Daoy (cell line): ENCODE measurements around the gene P2RY8. TPM values are rescaled to one million over a fixed set of nuclear protein-coding genes. Genes with fewer than 3 reads are reported as not detected.
"Not testable (repeated sequence)": the region's sequence is repeated elsewhere in the genome, so short reads cannot be mapped to it uniquely, and the experiment has no call there.

Experiments used
- DNase-seq: peaks from one replicate; pipeline ENCODE4 v3.0.0-alpha.2; 2015; ENCODE audit warnings: low read depth
- total RNA-seq: library from RNA; depleted of rRNA; stranded (reverse); fragments of >200 nt; shearing (Covaris generic); gene quantifications from 2 replicates; pipeline ENCODE4 v1.2.3, GENCODE V29; 2014

Gene P2RY8
- total RNA-seq, 1 experiment from 2014 or later, result 0.11 TPM

DNA sequence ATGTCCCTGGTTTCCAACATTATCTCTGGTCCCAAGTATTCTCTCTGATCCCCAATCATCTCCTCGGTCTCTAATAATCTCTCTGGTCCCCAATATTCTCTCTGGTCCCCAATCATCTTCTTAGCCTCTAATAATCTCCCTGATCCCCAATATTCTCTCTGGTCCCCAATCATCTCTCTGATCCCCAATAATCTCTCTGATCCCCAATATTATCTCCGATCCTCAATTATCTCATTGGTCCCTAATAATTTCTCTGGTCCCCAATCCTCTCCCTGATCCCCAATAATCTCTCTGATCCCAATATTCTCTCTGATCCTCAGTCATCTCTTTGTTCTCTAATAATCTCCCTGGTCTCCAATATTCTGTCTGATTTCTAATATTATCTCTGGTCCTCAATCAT is 16.6 kb downstream of the P2RY8 start:
- DNase-seq, result no peak

GRCh38 chrX:1519022-1519497 is 17.9 kb downstream of the P2RY8 start:
- no peak for DNase-seq

DNA sequence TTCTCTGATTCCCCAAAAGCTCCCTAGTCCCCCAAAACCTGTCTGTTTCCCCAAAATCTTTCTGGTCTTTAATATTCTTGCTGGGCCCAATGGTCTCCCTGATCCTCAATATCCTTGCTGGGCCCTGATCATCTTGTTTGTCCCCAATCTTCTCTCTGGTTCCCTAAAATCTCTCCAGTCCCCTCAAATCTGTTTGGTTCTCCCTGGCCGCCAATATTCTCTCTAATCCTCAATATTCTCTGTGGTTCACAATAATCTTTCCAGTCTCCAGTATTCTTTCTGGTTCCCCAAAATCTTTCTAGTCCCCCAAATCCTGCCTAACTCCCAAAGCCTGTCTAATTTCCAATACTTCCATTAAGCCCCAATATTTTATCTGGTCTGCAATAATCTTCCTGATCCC is 18.5 kb downstream of the P2RY8 start:
- DNase-seq, result no peak

DNA sequence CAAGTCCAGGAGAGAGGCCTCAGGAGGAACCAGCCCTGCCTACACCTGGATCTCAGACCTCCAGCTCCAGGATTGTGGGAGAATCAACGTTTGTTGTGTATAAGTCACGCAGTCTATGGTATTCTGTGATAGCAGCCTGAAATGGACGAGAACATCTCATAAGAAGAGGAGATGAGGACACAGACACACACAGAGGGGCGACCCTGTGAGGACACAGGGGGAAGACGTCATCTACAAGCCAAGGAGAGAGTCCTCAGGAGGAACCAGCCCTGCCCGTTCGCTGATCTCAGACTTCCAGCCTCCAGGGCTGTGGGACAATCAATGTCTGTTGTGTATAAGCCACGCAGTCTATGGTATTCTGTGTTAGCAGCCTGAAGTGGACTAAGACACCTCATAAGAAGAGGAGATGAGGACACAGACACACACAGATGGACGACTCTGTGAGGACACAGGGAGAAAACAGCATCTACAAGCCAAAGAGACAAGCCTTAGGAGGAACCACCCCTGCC is 20.3 kb downstream of the P2RY8 start:
- no peak for DNase-seq

- DNase-seq, result no peak
These were observed 25.2 kb downstream of the P2RY8 start for GRCh38 chrX:1511829-1512228.

DNA sequence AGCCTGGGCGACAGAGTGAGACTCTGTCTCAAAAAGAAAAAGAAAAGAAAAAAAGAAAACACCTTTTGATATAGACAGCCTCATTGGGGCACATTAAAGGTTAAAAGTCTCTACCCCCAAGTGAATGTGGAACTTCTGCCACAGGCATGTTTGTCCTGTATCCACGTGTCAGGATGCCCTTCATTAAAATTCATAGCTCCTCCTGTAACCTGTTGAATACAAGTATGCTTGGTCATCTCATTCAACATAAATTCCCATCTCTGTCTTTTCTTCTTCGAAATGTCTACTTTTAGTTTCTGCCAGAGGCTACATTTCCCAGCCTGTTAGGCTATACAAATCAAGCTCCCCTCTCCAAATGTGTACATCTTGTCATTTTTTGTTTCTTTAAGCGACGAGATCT is 25.8 kb downstream of the P2RY8 start:
- DNase-seq, result no peak

DNA sequence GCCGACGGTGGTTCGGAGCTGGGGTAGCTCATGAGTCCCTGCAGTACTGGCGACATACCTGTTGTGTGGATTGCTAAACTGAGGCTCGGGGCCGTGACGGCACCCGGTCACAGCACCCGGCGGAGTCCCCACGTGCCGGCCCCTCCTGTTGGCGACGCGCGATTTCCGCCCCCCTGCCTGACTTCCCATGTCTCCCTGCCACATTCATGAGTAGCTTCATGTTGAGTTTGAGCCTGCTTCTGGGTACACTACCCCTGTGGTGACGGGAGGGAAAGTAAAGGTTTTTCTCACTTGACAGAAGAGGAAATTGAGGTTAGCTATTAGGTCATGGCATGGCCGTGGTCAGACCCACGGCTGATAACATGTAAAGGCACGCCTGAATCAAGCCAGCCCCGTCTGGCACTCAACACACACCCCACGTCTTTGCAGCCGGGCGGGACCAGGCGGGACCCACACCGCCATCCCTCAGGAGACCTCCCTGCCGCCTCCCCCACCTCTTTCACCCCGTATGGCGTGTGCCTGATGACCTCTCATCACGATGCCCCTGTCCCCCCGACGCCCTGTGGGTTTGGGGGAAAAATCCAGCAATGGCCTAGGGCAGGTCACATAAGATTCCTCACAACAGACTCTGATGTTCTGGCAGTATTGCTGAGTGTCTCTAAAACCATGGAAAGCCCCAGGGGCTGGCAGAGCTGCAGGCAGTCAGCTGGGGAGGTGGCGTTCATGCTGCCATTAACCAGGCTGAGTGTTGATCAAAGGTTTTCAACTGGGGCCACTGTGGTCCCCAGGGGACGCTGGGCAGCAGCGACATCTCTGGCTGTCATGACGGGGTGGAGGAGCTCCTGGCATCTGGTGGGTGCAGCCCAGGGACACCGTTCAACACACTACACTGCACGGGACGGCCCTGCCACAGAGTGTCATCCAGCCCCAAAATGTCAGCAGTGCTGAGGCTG is 29.2 kb downstream of the P2RY8 start:
- DNase-seq, result no peak

DNA sequence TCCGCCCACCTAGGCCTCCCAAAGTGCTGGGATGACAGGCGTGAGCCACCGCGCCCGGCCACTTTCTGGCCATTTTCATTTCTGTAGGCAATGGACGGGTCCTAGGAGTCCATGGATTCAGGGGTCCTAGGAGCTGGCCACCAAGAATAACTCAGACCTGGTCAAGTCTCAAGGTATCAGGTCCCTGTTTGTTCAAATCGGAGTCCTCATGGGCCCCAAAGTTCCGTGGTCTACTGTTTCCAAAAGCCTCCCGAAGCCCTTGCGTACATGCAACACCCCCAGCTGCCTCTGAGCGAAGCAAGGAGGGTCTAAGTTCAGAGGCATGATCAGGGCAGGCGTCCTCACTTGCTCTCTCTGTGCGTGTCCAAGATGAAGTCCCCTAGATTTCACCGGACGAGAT is 30.1 kb downstream of the P2RY8 start:
- DNase-seq, result no peak

GRCh38 chrX:1502853-1503252 is 34.1 kb downstream of the P2RY8 start:
- DNase-seq, result no peak

DNA sequence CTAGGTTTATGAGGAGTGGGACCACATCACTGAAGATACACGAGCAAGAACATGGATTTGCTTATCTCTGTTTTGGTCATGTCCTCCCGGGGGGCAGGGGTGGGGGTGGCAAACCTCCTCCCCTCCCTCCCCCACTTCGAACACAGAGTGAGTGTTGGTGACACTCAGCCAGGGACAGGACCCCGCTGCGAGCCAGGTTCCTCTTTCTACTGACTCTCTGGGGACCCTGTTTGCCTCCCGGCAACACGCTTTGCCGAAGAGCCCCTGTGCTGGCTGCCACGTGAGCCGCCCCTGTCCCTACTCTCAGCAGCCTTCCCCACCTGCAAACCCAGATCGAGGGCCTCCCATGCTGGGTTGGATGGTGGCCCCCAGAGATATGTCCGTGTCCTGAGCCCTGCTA is 34.7 kb downstream of the P2RY8 start:
- no peak for DNase-seq

DNA sequence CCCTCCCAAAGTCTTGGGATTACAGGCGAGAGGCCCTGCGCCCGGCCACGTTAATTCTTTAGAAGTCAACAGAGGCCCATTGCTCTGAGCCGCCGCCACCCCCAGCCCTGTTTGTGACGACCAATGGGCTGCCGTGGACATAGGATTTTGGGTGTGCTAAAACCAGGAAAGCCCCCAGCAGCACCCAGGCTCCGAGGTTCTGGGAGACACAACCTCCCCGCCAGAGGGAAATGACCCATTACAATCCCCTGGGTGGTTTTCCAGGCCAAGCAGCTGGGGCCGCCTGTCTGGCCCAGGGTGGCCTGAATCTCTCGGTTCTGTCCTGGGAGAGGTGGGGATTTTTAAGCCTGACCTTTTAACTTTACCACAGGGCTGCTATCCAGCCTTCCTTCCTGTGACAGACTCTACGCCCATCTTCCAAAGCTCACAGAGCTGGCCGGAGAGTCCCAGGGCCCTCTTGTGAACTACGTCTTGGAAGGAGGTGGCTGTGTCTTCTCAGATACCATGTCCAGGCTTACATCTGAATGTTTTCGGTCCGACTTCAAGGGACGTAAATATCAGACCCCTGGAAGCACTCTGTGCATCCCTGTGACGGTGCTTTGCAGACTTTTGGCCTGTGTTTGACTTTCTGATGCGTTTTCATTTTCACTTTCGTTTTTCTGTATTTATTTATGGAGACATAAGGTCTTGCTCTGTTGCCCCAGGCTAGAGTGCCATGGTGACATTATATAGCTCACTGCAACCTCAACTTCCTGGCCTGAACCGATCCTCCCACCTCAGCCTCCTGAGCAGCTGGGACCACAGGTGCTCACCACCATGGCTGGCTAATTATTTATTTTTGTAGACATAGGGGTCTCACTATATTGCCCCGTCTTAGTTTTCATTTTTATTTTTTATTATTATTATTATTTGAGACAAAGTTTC is 36.0 kb downstream of the P2RY8 start:
- DNase-seq, result peak; percentile 23

DNA sequence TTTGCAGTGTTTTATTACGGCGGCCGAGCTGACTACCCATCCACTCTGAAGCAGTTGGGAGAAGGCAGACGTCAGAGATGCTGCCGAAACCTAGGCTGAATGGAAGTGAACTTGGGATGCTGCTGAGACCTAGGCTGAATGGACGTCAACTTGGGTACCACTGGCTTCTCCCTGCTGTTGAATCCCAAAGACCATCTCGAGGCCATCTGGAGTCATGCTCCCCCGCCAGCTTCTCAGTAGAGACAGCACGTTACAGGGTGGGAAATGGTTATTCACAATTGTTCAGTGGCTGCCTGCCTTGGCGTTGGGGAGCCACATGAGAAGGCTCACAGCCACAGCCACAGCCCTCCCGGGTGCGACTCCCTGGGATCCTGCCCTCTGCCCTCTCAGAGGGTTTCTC is 40.9 kb downstream of the P2RY8 start:
- no peak for DNase-seq

DNA sequence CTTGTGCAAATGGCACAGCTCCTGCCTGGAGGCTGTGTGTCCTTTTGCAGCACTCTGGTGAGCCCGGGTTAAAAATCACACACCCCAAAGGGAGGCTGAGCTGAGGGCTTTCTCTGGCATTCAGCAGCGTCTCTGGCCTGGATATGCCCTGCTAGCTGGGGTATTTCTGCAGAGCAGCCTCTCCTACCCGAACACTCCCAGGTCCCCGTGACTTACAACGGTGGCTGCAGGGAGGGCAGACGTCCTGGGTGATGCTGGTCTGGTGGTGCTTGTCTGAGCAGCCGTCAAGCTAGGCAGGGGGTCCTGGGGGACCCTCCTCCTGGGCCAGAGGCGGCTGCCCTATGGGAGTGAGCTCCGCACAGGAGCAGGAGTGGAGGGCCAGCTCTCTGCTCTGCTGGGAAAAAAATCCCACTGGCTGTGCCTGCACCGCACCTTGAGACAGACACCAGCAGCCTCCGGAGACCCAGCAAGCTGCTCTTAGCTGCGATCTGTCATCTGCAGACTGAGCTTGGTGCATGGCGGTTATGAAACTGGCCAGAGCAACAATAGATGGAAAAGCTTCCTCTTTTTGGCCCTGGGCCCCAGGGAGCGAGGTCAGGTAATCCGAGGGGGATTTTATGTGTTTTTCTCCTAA is 43.0 kb downstream of the P2RY8 start:
- DNase-seq, result no peak

DNA sequence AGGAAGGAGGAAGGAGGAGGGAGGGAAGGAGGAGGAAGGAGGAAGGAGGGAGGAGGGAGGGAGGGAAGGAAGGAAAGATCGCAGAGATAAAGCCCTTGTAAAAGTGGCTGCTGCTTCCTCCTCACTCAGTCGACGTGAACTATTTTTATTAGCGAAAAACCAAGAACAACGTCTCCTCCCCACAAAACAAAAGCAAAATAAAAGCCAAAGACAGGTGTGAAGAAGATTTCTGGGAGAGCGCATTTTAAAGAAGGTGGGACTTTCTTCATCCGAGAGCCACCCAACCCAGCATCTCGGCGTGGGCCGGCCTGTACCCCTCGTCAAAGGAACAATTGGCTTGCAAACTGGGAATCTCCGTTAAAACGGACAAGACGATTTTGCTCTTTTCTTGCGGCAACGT is 43.6 kb downstream of the P2RY8 start:
- DNase-seq, result no peak

- DNase-seq, result no peak
These were observed 44.5 kb downstream of the P2RY8 start for GRCh38 chrX:1492421-1493012.

DNA sequence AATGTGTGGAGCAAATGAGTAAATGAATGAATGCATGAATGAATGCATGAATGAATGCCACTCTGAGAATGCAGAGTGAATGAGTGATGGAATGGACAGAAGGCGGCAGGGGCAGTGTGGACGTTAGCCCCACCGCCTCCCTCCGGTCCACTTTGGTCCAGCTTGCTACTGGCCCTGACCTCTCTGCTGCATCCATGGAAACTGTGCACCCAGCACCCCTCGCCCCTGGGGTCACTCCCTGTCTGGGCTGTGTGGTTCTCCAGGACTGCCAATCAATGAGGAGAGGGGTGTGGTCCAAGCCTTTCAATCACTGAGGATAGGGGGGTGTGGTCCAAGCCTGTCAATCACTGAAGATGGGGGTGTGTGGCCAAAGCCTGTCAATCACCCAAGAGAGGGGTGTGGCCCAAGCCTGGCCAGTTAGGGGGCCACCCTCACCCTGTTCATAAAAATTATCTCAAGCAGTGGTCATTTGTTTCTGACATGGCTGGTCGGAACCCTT is 45.1 kb downstream of the P2RY8 start:
- peak; percentile 23 for DNase-seq

DNA sequence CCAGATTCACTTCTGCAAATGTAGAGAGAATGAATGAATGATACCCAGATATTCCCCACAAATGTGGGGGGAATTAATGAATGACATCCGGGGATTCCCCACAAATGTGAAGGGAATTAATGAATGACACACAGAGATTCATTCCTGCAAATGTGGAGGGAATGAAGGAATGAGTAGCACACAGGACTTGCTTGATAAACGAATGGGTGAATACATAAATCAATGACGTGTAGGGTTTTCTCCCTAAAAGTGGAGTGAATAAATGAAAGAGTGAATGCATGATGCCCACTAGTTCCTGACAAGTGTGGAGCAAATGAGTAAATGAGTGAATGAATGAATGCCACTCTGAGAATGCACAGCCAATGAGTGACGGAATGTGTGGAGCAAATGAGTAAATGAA is 45.7 kb downstream of the P2RY8 start:
- DNase-seq, result not testable (repeated sequence)

DNA sequence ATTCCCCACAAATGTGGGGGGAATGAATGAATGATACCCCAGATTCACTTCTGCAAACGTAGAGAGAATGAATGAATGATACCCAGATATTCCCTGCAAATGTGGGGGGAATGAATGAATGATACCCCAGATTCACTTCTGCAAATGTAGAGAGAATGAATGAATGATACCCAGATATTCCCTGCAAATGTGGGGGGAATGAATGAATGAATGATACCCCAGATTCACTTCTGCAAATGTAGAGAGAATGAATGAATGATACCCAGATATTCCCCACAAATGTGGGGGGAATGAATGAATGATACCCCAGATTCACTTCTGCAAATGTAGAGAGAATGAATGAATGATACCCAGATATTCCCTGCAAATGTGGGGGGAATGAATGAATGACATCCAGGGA is 46.3 kb downstream of the P2RY8 start:
- DNase-seq, result not testable (repeated sequence)

GRCh38 chrX:1489354-1489753 is 47.6 kb downstream of the P2RY8 start:
- DNase-seq, result not testable (repeated sequence)

DNA sequence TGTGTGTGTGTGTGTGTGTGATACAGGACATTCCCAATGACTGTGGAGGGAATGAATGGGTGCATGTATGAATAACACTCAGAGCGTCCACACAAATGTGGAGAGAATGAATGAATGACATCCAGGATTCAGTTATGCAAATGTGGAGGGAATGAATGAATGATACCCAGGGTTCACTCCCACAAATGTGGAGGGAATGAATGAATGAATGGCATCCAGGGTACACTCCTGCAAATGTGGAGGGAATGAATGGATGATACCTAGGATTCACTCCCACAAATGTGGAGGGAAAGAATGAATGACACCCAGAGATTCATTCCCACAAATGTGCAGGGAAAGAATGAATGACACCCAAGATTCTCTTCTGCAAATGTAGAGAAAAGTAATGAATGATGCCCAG is 48.2 kb downstream of the P2RY8 start:
- DNase-seq, result no peak

DNA sequence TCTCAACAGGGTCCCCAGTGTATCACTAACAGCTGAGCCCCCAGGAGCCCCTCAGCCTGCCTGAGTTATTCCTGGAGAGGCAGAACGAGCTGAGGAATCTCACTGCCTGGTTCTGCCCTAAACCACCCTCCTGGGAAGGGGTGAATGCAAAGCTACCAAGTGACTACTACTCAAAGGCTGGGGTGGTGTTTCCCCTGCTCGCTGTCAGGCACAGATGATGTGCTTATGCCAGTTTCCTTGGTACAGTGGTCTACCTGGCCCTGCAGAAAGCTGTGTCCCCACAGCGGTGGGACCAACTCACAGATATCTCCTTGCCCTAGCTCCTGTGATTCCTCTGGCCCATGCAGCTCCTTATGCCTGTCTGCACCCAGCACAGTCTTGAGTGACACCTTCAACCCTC is 48.8 kb downstream of the P2RY8 start:
- no peak for DNase-seq
